Keratinocyte (primary cell): ENCODE results near the gene CCDC182. TPM values are rescaled to one million over a fixed set of nuclear protein-coding genes. Genes with fewer than 3 reads are reported as not detected.

Experiments used
- DNase-seq: peaks from one replicate; pipeline ENCODE4 v3.0.0-alpha.2; 2011; ENCODE audit warnings: low read depth, missing footprints, low spot score
- FAIRE-seq: peaks from 2 replicates; lab custom pipeline; 2011; peaks lifted over from hg19 to GRCh38; lab: Jason Lieb, UNC
- H2AFZ ChIP-seq: 2 replicates; pipeline ENCODE4 v1.6.0; 2012; ENCODE audit warnings: low read length, control low read depth, inconsistent platforms; ENCODE audit not compliant: control insufficient read depth
- H3K27ac ChIP-seq: 2 replicates; pipeline ENCODE4 v1.5.1; 2011; ENCODE audit warnings: low read length; ENCODE audit not compliant: control insufficient read depth, insufficient read depth
- H3K27me3 ChIP-seq: 3 replicates; pipeline ENCODE4 v1.6.0; 2011; ENCODE audit warnings: low read length; ENCODE audit not compliant: control insufficient read depth, insufficient read depth; ENCODE audit errors: extremely low read depth
- H3K36me3 ChIP-seq, 2 experiments: 2 replicates in 1 of 2; 3 replicates in 1 of 2; pipeline ENCODE4 v1.5.1; 2011; ENCODE audit warnings: low read length in 2 of 2, mild to moderate bottlenecking in 1 of 2; ENCODE audit not compliant: control insufficient read depth in 2 of 2, insufficient read depth in 2 of 2; ENCODE audit errors: extremely low read depth in 1 of 2
- H3K4me1 ChIP-seq: 3 replicates; pipeline ENCODE4 v1.5.1; 2011; ENCODE audit warnings: low read length; ENCODE audit not compliant: control insufficient read depth, insufficient read depth; ENCODE audit errors: extremely low read depth
- H3K4me2 ChIP-seq: 3 replicates; pipeline ENCODE4 v1.6.0; 2011; ENCODE audit warnings: low read depth, low read length; ENCODE audit not compliant: control insufficient read depth, insufficient read depth; ENCODE audit errors: extremely low read depth
- H3K4me3 ChIP-seq, 3 experiments: fragments of 200-600 bp in 1 of 3; sonication (generic) in 1 of 3; 2 replicates in 2 of 3; 3 replicates in 1 of 3; pipeline ENCODE4 v1.5.1; 2011 to 2016; ENCODE audit warnings: low read length in 3 of 3, mild to moderate bottlenecking in 3 of 3, control low read depth in 2 of 3, inconsistent platforms in 1 of 3, low read depth in 1 of 3, mixed read lengths in 1 of 3, mixed run types in 1 of 3, moderate library complexity in 1 of 3; ENCODE audit not compliant: control insufficient read depth in 2 of 3, insufficient read depth in 2 of 3; ENCODE audit errors: extremely low read depth in 1 of 3
- H3K79me2 ChIP-seq: 2 replicates; pipeline ENCODE4 v1.6.0; 2012; ENCODE audit warnings: low read length; ENCODE audit not compliant: control insufficient read depth, insufficient read depth
- H3K9ac ChIP-seq: 3 replicates; pipeline ENCODE4 v1.6.0; 2011; ENCODE audit warnings: low read length; ENCODE audit not compliant: control insufficient read depth, insufficient read depth; ENCODE audit errors: extremely low read depth
- H3K9me1 ChIP-seq: 3 replicates; pipeline ENCODE4 v1.6.0; 2011; ENCODE audit warnings: low read length; ENCODE audit not compliant: control insufficient read depth, insufficient read depth; ENCODE audit errors: extremely low read depth
- H3K9me3 ChIP-seq: 2 replicates; pipeline ENCODE4 v1.5.1; 2012; ENCODE audit warnings: low read depth, low read length; ENCODE audit not compliant: control insufficient read depth
- H4K20me1 ChIP-seq: 3 replicates; pipeline ENCODE4 v1.6.0; 2011; ENCODE audit warnings: low read length; ENCODE audit not compliant: control insufficient read depth, insufficient read depth; ENCODE audit errors: extremely low read depth
- CTCF ChIP-seq, 3 experiments: IDR thresholded peaks in 1 of 3; conservative IDR thresholded peaks in 1 of 3; optimal IDR thresholded peaks in 1 of 3; 2 replicates in 2 of 3; 3 replicates in 1 of 3; pipeline versions ENCODE3 to v1.5.1; 2011; ENCODE audit warnings: low read length in 3 of 3, mild to moderate bottlenecking in 3 of 3, moderate library complexity in 2 of 3, control low read depth in 1 of 3, inconsistent platforms in 1 of 3; ENCODE audit not compliant: insufficient read depth in 2 of 3; ENCODE audit errors: extremely low read depth in 1 of 3
- EZH2 ChIP-seq: IDR thresholded peaks from one replicate; pipeline ENCODE4 v1.6.1; 2012; ENCODE audit warnings: inconsistent platforms, mild to moderate bottlenecking, low read length, moderate library complexity
- dilution Hi-C: fragments of 300-500 bp; cut with MboI; formaldehyde crosslinking; loops from one replicate; pipeline ENCODE4 v1.7.0; 2020; ENCODE audit warnings: low sequenced_read_pairs; ENCODE audit not compliant: extremely low pct_ligation_motif_present
- polyA plus RNA-seq, 5 experiments: library from polyadenylated mRNA; depleted of rRNA in 3 of 5; stranded (reverse) in 3 of 5; stranded (forward) in 1 of 5; unstranded in 1 of 5; fragments of >200 nt; gene quantifications; 1 replicate in 1 of 5; 2 replicates in 3 of 5; 3 replicates in 1 of 5; pipeline versions ENCODE4 v1.2.1 to v1.2.3, GENCODE V29; 2011 to 2012; ENCODE audit warnings: missing spikeins in 2 of 5, low read depth in 1 of 5, low replicate concordance in 1 of 5

CCDC182 gene
- polyA plus RNA-seq, 1 donor (not counting 4 experiments of a cell fraction or from before 2014, with no cell fraction given) = not detected

- H3K36me3 ChIP-seq = no peaks in the 10 kb centered on the region
- dilution Hi-C loops = no loop called here
- H3K27ac ChIP-seq = no peak overlapping the region
- H3K9ac ChIP-seq = no peak overlapping the region
- DNase-seq = no peak
- TF ChIP-seq CTCF (optimal IDR thresholded peaks at IDR 0.05 in 1 of 3, IDR thresholded peaks at IDR 0.05 in 1 of 3, conservative IDR thresholded peaks at IDR 0.05 in 1 of 3; ENCODE audit: extremely low read depth in 1 of 3, insufficient read depth in 2 of 3, low read length in 3 of 3) (no peak), EZH2 (no peak)
- no peak overlapping the region for H3K4me3 ChIP-seq
- H3K4me1 ChIP-seq = no peaks in the 10 kb centered on the region
- no peaks in the 10 kb centered on the region for H3K9me3 ChIP-seq
- no peak for FAIRE-seq
- H3K27me3 ChIP-seq = peaks cover 41% of the 10 kb centered on the region
- H3K79me2 ChIP-seq = no peaks in the 10 kb centered on the region
- H3K9me1 ChIP-seq = no peaks in the 10 kb centered on the region
- H4K20me1 ChIP-seq = no peaks in the 10 kb centered on the region
- H3K4me2 ChIP-seq = no peak overlapping the region
- no peak overlapping the region for H2AFZ ChIP-seq
Observed at GRCh38 chr17:57766318-57766943, 21.3 kb upstream of the CCDC182 start.

- Histone ChIP-seq H3K27me3 (peaks cover 28% of the 10 kb centered on the region), H4K20me1 (no peaks in the 10 kb centered on the region), H2AFZ (no peak overlapping the region), H3K4me3 (no peak overlapping the region), H3K4me1 (no peaks in the 10 kb centered on the region), H3K36me3 (no peaks in the 10 kb centered on the region), H3K79me2 (no peaks in the 10 kb centered on the region), H3K9ac (no peak overlapping the region), H3K27ac (no peak overlapping the region), H3K9me3 (no peaks in the 10 kb centered on the region), H3K4me2 (no peak overlapping the region), H3K9me1 (no peaks in the 10 kb centered on the region)
- DNase-seq (no peak), FAIRE-seq (no peak)
- dilution Hi-C loops = no loop called here
- TF ChIP-seq EZH2 = no peak
- no peak for TF ChIP-seq CTCF (optimal IDR thresholded peaks at IDR 0.05 in 1 of 3, IDR thresholded peaks at IDR 0.05 in 1 of 3, conservative IDR thresholded peaks at IDR 0.05 in 1 of 3; ENCODE audit: extremely low read depth in 1 of 3, insufficient read depth in 2 of 3, low read length in 3 of 3)
Observed at GRCh38 chr17:57762452-57763395, 17.6 kb upstream of the CCDC182 start.
